Hematopoietic multipotent progenitor cell treated with erythropoietin and hydrocortisone succinate and interleukin-3 and kit ligand, for 15 days (in vitro differentiated cells): Measurements from ENCODE around the gene SMARCA1.

Experiments used
- DNase-seq: peaks from one replicate; pipeline ENCODE4 v3.0.0-alpha.2; 2015; ENCODE audit warnings: low spot score

SMARCA1 gene

GRCh38 chrX:129452523-129452922 lies 70.8 kb downstream of the SMARCA1 start:
- no peak for DNase-seq

DNA sequence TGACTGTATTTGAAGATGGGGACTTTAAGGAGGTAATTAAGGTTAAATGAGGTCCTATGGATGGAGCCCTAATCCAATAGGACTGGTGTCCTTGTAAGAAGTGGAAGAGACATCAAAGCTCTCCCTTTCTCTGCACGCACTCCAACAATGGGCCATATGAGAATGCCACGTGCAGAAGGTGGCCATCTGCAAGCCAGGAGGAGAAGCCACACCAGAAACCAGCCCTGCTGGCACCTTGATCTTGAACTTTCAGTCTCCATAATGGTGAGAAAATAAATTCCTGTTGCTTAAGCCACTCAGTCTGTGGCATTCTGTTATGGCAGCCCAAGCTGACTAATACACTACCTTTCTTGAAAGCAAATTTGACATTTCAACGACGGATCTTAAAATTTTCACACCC lies 73.2 kb downstream of the SMARCA1 start:
- DNase-seq, result no peak

DNA sequence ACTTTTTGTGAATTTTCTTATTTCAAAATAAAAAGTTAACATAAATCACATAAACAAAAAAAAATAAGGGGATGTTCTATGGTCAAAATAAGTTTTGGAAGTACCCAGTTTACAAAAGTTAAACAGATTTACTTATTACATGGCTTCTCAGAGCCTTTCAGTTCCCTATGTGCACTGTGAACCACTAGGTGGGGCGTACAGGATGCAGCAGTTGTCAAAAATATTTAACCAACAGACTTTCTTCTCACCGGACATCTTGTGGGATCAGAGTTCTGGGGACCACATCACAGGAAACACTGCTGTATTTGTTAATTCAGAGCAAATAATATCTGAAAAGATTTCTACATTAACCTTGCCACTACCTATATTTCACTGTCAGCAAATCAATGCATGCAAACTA lies 74.1 kb downstream of the SMARCA1 start:
- no peak for DNase-seq

- DNase-seq, result no peak
These were observed 77.9 kb downstream of the SMARCA1 start for GRCh38 chrX:129445436-129445835.

GRCh38 chrX:129433945-129434344 lies 89.3 kb downstream of the SMARCA1 start:
- no peak for DNase-seq

DNA sequence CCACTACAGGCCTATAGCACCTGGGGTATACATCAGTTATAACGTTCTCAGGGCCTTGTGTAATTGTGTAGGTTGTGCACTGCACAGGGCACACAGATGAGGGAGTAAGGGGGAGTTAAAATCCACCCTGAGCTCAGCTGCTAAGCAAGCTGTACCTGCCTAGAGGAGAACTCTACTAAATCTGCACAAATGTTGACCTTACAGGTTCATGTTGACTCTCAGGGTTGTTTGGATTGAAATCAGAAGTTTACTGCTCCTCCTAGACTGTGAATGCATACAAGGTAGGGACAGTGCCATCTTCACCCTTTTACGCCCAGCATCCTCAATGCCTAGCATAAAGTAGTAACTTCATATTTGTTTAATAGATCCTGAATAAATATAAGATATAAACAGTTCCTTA lies 89.8 kb downstream of the SMARCA1 start:
- DNase-seq, result no peak

DNA sequence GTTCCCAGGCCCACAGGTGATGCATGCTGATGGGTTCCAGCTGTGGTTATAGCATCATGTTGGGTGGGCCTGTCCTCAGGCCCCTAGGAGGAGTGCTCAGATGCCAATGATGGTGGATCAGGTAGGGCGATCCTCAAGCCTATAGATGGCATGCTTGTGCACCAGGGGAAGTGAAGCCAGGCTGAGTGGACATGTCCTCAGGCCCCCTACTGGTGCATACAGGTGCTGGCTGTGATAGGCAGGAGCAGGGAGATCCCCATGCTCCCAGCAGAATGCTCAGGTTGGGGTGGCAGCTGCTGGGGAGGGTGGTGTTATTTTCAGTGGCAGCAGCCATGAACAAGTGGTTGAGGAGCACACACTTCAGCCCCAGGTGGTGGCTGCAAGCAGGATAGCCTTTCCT lies 96.0 kb downstream of the SMARCA1 start:
- no peak for DNase-seq

GRCh38 chrX:129423191-129423590 lies 100.1 kb downstream of the SMARCA1 start:
- no peak for DNase-seq

GRCh38 chrX:129404670-129405008 lies 118.7 kb downstream of the SMARCA1 start:
- no peak for DNase-seq

GRCh38 chrX:129403974-129404669 lies 119.2 kb downstream of the SMARCA1 start:
- no peak for DNase-seq
